CD14-positive monocyte (primary cell): ENCODE results near the gene NRDE2. TPM values are rescaled to one million over a fixed set of nuclear protein-coding genes. Genes with fewer than 3 reads are reported as not detected.

ENCODE experiments used
- DNase-seq, 3 donors: peaks; one replicate each; pipeline ENCODE4 v3.0.0-alpha.2; 2011 to 2022
- H2AFZ ChIP-seq: 2 replicates; pipeline ENCODE4 v1.6.0; 2012; ENCODE audit warnings: mild to moderate bottlenecking, low read depth, low read length, inconsistent platforms; ENCODE audit not compliant: insufficient read depth, poor library complexity, severe bottlenecking
- H3K27ac ChIP-seq, 2 donors: 1 replicate in 1 of 2; 2 replicates in 1 of 2; pipeline ENCODE4 v1.5.1; 2012 to 2013; ENCODE audit warnings: low read length in 2 of 2, control low read depth in 1 of 2, inconsistent platforms in 1 of 2, low read depth in 1 of 2, mild to moderate bottlenecking in 1 of 2
- H3K27me3 ChIP-seq, 2 donors: one replicate each; pipeline versions ENCODE4 v1.6.0 to v1.6.1; 2011 to 2013; ENCODE audit warnings: low read length in 2 of 2; ENCODE audit not compliant: control insufficient read depth in 2 of 2, insufficient read depth in 2 of 2
- H3K36me3 ChIP-seq, 2 donors: replicated peaks in 1 of 2; 1 replicate in 1 of 2; 2 replicates in 1 of 2; pipeline versions ENCODE4 v1.5.1 to v1.6.1; 2012 to 2013; ENCODE audit warnings: low read length in 2 of 2, control low read depth in 1 of 2, inconsistent platforms in 1 of 2, mild to moderate bottlenecking in 1 of 2; ENCODE audit not compliant: insufficient read depth in 2 of 2, control insufficient read depth in 1 of 2
- H3K4me1 ChIP-seq, 2 donors: 1 replicate in 1 of 2; 2 replicates in 1 of 2; pipeline versions ENCODE4 v1.5.1 to v1.6.1; 2012 to 2013; ENCODE audit warnings: low read length in 2 of 2, control low read depth in 1 of 2, inconsistent platforms in 1 of 2, mild to moderate bottlenecking in 1 of 2, moderate library complexity in 1 of 2; ENCODE audit not compliant: insufficient read depth in 2 of 2, control insufficient read depth in 1 of 2
- H3K4me2 ChIP-seq: replicated peaks from 2 replicates; pipeline ENCODE3; 2012; ENCODE audit warnings: low read length, moderate library complexity, mild to moderate bottlenecking; ENCODE audit not compliant: poor library complexity, severe bottlenecking; ENCODE audit errors: extremely low read depth
- H3K4me3 ChIP-seq, 3 experiments: fragments of 200-600 bp in 1 of 3; sonication (generic) in 1 of 3; replicated peaks in 1 of 3; 1 replicate in 2 of 3; 2 replicates in 1 of 3; pipeline ENCODE4 v1.5.1; 2011 to 2013; ENCODE audit warnings: low read length in 3 of 3, mild to moderate bottlenecking in 3 of 3, control low read depth in 2 of 3, low read depth in 2 of 3, inconsistent platforms in 1 of 3, moderate library complexity in 1 of 3
- H3K79me2 ChIP-seq: 2 replicates; pipeline ENCODE4 v1.6.0; 2012; ENCODE audit warnings: mild to moderate bottlenecking, control low read depth, inconsistent platforms, low read length, moderate library complexity; ENCODE audit not compliant: insufficient read depth
- H3K9ac ChIP-seq: 2 replicates; pipeline ENCODE4 v1.6.0; 2017; ENCODE audit warnings: low read length, mild to moderate bottlenecking; ENCODE audit not compliant: insufficient read depth, poor library complexity, severe bottlenecking
- H3K9me3 ChIP-seq, 2 donors: replicated peaks in 1 of 2; 1 replicate in 1 of 2; 2 replicates in 1 of 2; pipeline versions ENCODE4 v1.5.1 to v1.6.1; 2012 to 2013; ENCODE audit warnings: low read length in 2 of 2, control low read depth in 1 of 2; ENCODE audit not compliant: control insufficient read depth in 1 of 2, insufficient read depth in 1 of 2
- H4K20me1 ChIP-seq: 2 replicates; pipeline ENCODE4 v1.6.0; 2012; ENCODE audit warnings: mild to moderate bottlenecking, low read length, control low read depth, moderate library complexity; ENCODE audit not compliant: insufficient read depth
- H3K27ac Mint-ChIP-seq, 7 donors: one replicate each; pipeline ENCODE4 v1.8.0; 2020; ENCODE audit warnings: mild to moderate bottlenecking in 7 of 7, mixed read lengths in 7 of 7, moderate library complexity in 6 of 7, inconsistent platforms in 2 of 7
- H3K27me3 Mint-ChIP-seq, 3 donors: one replicate each; pipeline ENCODE4 v1.8.0; 2021 to 2022; ENCODE audit warnings: low read depth in 3 of 3, mild to moderate bottlenecking in 3 of 3, mixed read lengths in 3 of 3, moderate library complexity in 3 of 3, inconsistent platforms in 1 of 3
- H3K36me3 Mint-ChIP-seq, 2 donors: one replicate each; pipeline ENCODE4 v1.8.0; 2020; ENCODE audit warnings: mixed read lengths in 2 of 2, inconsistent platforms in 1 of 2, mild to moderate bottlenecking in 1 of 2
- H3K4me1 Mint-ChIP-seq: one replicate; pipeline ENCODE4 v1.8.0; 2020; ENCODE audit warnings: mild to moderate bottlenecking, mixed read lengths
- H3K4me3 Mint-ChIP-seq, 2 donors: one replicate each; pipeline ENCODE4 v1.8.0; 2020; ENCODE audit warnings: mild to moderate bottlenecking in 2 of 2, mixed read lengths in 2 of 2, moderate library complexity in 1 of 2
- H3K9me3 Mint-ChIP-seq, 7 donors: one replicate each; pipeline ENCODE4 v1.8.0; 2020 to 2022; ENCODE audit warnings: mixed read lengths in 7 of 7, mild to moderate bottlenecking in 6 of 7, moderate library complexity in 6 of 7, inconsistent platforms in 2 of 7
- WGBS: methylation state at CpG from one replicate; pipeline ENCODE4 v1.1.5; 2013; ENCODE audit warnings: missing lambda C conversion rate; ENCODE audit not compliant: insufficient coverage; 5-methylcytosine and 5-hydroxymethylcytosine counted together
- intact Hi-C, 2 donors: fragments of 100-400 bp; cut with micrococcal nuclease; formaldehyde crosslinking; loops; one replicate each; pipeline versions ENCODE4 v1.15.0 to v1.15.1; 2023
- polyA plus RNA-seq, 3 donors: library from polyadenylated mRNA; depleted of rRNA in 1 of 3; unstranded in 2 of 3; stranded (reverse) in 1 of 3; fragments of 300-500 nt in 2 of 3; fragments of >200 nt in 1 of 3; fragmentation: Illumina TruSeq in 2 of 3; gene quantifications; 1 replicate in 2 of 3; 2 replicates in 1 of 3; pipeline ENCODE4 v1.2.3, GENCODE V29; 2012 to 2021
- TF ChIP-seq, protein P1 (sequence below): fragments of 200-600 bp; IDR thresholded peaks from one replicate; pipeline ENCODE4 v1.8.0; 2022; ENCODE audit warnings: antibody characterized with exemption, mild to moderate bottlenecking

The NRDE2 gene
- polyA plus RNA-seq, 3 donors, result 4.7 to 7.4 (median 6.7) TPM

DNA sequence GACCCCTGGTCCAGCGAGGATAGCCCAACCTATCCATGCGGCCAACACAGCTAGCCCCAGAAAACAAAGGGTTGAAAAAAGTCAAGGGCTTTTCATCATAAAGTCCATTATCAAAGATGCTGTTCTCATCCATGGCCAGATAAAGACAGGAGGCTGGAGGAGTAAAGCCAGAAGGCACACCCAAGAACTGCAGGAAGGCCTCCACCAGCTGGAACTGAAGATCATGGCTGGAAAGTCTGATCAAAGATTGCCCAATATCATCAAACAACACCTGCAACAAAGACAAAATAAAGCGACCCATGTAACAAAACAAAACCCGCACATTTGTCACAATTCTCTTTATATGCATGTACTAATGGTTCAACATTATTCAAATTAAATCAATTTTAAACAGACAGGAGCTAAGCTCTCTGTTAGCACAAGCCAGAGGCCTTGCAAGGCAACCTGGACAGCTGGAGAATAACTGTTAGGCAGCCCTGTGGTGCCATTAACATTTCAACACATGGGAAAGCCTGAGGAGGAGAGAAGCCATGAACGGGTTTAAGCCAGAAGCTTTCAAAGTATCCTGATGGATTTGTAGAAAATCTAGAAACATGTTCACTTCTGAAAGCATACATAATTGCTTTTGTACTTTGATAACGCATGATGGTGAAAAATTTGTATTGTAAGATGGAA lies 41.3 kb downstream of the NRDE2 start:
- no peaks in the 10 kb centered on the region for H3K9me3 ChIP-seq
- intact Hi-C loops, result loop anchor here (5.0 kb wide), 2 partner anchors 92 to 107 kb away; partner anchors contain the start of gene CALM1 (in 1 of the 2)
- DNase-seq, result no peak
- no peak overlapping the region for H2AFZ ChIP-seq
- Mint-ChIP-seq H3K9me3 (peaks cover 0 to 2% (median 0%) of the 10 kb centered on the region in 7 donors), H3K36me3 (peaks cover 72 to 88% of the 10 kb centered on the region in 2 donors), H3K27me3 (peaks cover 0 to 6% (median 0%) of the 10 kb centered on the region in 3 donors), H3K4me1 (peaks cover 15% of the 10 kb centered on the region), H3K4me3 (no peak overlapping the region), H3K27ac (peak overlapping the region in 3 of 7 donors; percentile 11 to 72 (median 37))
- no peak overlapping the region for H3K27ac ChIP-seq
- TF ChIP-seq, protein P1, sequence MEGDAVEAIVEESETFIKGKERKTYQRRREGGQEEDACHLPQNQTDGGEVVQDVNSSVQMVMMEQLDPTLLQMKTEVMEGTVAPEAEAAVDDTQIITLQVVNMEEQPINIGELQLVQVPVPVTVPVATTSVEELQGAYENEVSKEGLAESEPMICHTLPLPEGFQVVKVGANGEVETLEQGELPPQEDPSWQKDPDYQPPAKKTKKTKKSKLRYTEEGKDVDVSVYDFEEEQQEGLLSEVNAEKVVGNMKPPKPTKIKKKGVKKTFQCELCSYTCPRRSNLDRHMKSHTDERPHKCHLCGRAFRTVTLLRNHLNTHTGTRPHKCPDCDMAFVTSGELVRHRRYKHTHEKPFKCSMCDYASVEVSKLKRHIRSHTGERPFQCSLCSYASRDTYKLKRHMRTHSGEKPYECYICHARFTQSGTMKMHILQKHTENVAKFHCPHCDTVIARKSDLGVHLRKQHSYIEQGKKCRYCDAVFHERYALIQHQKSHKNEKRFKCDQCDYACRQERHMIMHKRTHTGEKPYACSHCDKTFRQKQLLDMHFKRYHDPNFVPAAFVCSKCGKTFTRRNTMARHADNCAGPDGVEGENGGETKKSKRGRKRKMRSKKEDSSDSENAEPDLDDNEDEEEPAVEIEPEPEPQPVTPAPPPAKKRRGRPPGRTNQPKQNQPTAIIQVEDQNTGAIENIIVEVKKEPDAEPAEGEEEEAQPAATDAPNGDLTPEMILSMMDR, result no peak
- no peak overlapping the region for H3K9ac ChIP-seq
- H3K4me1 ChIP-seq, result peaks cover 17 to 18% of the 10 kb centered on the region in 2 donors
- no peaks in the 10 kb centered on the region for H3K27me3 ChIP-seq
- peaks cover 56 to 86% of the 10 kb centered on the region in 2 donors for H3K36me3 ChIP-seq
- no peak overlapping the region for H3K4me2 ChIP-seq
- peaks cover 3% of the 10 kb centered on the region for H3K79me2 ChIP-seq
- H3K4me3 ChIP-seq, result no peak overlapping the region
- 90% methylated on average over 4 of the region's 6 CpGs for WGBS
- H4K20me1 ChIP-seq, result no peaks in the 10 kb centered on the region

GRCh38 chr14:90288651-90289355 lies 42.9 kb downstream of the NRDE2 start:
- Histone ChIP-seq H3K4me2 (no peak overlapping the region), H2AFZ (no peak overlapping the region), H3K27ac (peak overlapping the region in 1 of 2 donors; percentile 26), H3K36me3 (peaks cover 68 to 96% of the 10 kb centered on the region in 2 donors), H3K4me3 (no peak overlapping the region), H3K4me1 (peaks cover 1 to 2% of the 10 kb centered on the region in 2 donors), H4K20me1 (no peaks in the 10 kb centered on the region), H3K27me3 (no peaks in the 10 kb centered on the region), H3K9ac (no peak overlapping the region), H3K9me3 (no peaks in the 10 kb centered on the region), H3K79me2 (peaks cover 2% of the 10 kb centered on the region)
- 84% methylated on average over 10 of the region's 12 CpGs for WGBS
- H3K9me3 Mint-ChIP-seq, result peaks cover 0 to 2% (median 0%) of the 10 kb centered on the region in 7 donors
- peaks cover under 1% of the 10 kb centered on the region for H3K4me1 Mint-ChIP-seq
- intact Hi-C loops, result no loop called here
- TF ChIP-seq, protein P1, result no peak
- peak overlapping the region in 4 of 7 donors; percentile 16 to 57 (median 24) for H3K27ac Mint-ChIP-seq
- DNase-seq, result no peak
- H3K27me3 Mint-ChIP-seq, result peaks cover 0 to 6% (median 0%) of the 10 kb centered on the region in 3 donors
- no peak overlapping the region for H3K4me3 Mint-ChIP-seq
- H3K36me3 Mint-ChIP-seq, result peaks cover 75 to 94% of the 10 kb centered on the region in 2 donors
